NT2/D1 (cell line): ENCODE data around the gene CAPN13.

Experiments used
- YY1 ChIP-seq: IDR thresholded peaks from 2 replicates; pipeline ENCODE4 v1.6.1; 2011; ENCODE audit not compliant: insufficient read length, insufficient read depth
- ZNF274 ChIP-seq: IDR thresholded peaks from 2 replicates; pipeline ENCODE4 v1.6.1; 2011; ENCODE audit warnings: mild to moderate bottlenecking, low read depth, low read length

DNA sequence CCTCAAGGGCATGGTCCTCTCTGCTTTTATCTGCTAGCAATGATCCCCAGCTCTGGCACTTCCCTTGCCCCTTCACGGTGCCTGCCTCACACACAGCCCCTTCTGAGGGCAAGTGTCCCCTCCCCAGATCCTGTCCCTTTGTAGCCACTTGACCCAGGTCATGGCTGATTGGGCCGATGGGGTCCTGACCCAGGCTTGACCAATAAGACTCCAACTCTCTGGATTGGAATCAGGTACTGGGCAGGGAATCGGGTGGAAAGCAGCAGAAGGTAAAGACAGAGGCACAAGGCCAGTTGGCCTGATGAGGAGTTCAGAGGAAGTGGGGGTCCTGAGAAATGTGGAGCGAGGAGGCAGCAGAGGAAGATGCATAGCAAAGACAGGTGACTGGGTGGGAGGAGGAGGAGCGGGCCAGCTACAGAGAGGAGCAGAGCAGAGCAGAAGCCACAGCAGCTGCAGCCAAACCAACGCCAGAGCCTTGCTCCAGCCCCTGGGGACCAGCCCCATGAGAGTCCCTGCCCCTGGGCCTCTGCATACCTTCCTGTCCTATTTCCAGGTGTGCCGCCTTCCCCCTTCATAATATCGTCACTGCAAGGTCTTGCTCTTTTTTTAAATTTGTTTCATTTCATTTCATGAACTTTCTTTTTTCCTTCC is 39.1 kb downstream of the CAPN13 start:
- TF ChIP-seq YY1: no peak
- no peak for TF ChIP-seq ZNF274
